ENCODE data around the gene BTG4. TPM values are rescaled to one million over a fixed set of nuclear protein-coding genes. Genes with fewer than 3 reads are reported as not detected.

BTG4 gene
- total and polyA plus RNA-seq, 2 of the 8 experiments (the other 6 are each of a cell fraction or from before 2014, with no cell fraction given) = 0.06 TPM; not detected in 1

DNA sequence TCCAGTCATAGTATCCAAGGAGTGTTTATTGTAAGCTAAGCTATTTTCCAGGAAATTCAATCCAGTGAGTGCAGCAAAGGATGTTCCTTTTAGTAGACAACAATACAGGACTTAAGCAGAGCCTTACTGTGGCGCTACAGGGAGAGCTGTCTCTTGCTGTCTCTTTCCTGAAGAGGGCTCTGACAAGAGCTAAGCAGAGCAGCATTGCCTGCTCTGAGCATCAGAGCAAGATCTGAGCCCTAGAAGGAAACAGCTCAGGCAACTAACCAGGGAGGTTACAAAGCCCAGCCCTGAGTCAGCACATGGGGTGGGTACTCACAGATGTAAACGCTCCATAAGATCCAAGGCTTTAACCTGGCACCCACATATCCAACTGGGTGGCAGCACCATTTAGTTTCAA lies 36.3 kb upstream of the BTG4 start:
- Histone ChIP-seq H3K27me3 (replicated peaks in 1 of 4; ENCODE audit: control insufficient read depth in 3 of 4, extremely low read depth in 1 of 4, insufficient read depth in 3 of 4, low read length in 3 of 4) (peaks cover 0 to 6% (median 0%) of the 10 kb centered on the region in 4 experiments; a peak in 1 of 7 replicates), H3K4ac (replicated peaks; ENCODE audit: insufficient read length, low read depth, low read length) (no peak overlapping the region), H3K9ac (replicated peaks in 1 of 4; ENCODE audit: extremely low read depth in 1 of 4, low read depth in 3 of 4, low read length in 3 of 4) (no peak overlapping the region), H3K4me1 (replicated peaks in 1 of 4; ENCODE audit: control insufficient read depth in 3 of 4, insufficient read depth in 4 of 4, low read length in 3 of 4) (peaks cover 0 to 17% (median 3%) of the 10 kb centered on the region in 4 experiments; a peak in 4 of 7 replicates), H3K36me3 (ENCODE audit: control insufficient read depth in 2 of 4, insufficient read depth in 4 of 4, low read length in 3 of 4) (no peaks in the 10 kb centered on the region; a peak in 1 of 8 replicates), H2AK5ac (ENCODE audit: low read depth, low read length) (no peak overlapping the region), H3K4me3 (ENCODE audit: extremely low read depth in 1 of 4, insufficient read depth in 2 of 4, low read depth in 3 of 4, low read length in 4 of 4) (no peak overlapping the region), H3K23ac (ENCODE audit: insufficient read length) (no peak overlapping the region), H3K18ac (ENCODE audit: extremely low read depth, low read length) (no peak overlapping the region), H2BK15ac (ENCODE audit: low read length) (no peak overlapping the region), H4K8ac (ENCODE audit: extremely low read depth, insufficient read depth, low read length) (no peak overlapping the region), H4K20me1 (replicated peaks in 1 of 2; ENCODE audit: control insufficient read depth in 1 of 2, insufficient read depth in 2 of 2, low read length in 2 of 2) (no peaks in the 10 kb centered on the region), H3K9me3 (ENCODE audit: insufficient read depth in 2 of 2, low read depth in 1 of 2, low read length in 1 of 2) (no peaks in the 10 kb centered on the region), H2BK20ac (ENCODE audit: low read length) (no peak overlapping the region), H4K91ac (replicated peaks; ENCODE audit: insufficient read length, low read length) (no peak overlapping the region), H3K79me2 (ENCODE audit: control insufficient read depth in 1 of 2, insufficient read depth in 2 of 2, low read length in 2 of 2) (no peaks in the 10 kb centered on the region), H2AFZ (ENCODE audit: low read length) (no peak overlapping the region), H3K23me2 (ENCODE audit: low read depth, low read length) (no peaks in the 10 kb centered on the region; the same call in 1 of the 2 replicates), H2BK5ac (ENCODE audit: low read depth, low read length) (no peak overlapping the region), H3K4me2 (ENCODE audit: insufficient read depth in 1 of 2, low read depth in 2 of 2, low read length in 2 of 2) (no peak overlapping the region), H3K56ac (replicated peaks; ENCODE audit: insufficient read length, low read depth, low read length) (no peak overlapping the region), H3K27ac (ENCODE audit: low read depth, low read length) (no peak overlapping the region), H2BK12ac (ENCODE audit: low read depth, low read length) (no peak overlapping the region), H3K79me1 (ENCODE audit: low read depth, low read length) (no peaks in the 10 kb centered on the region), H2BK120ac (replicated peaks; ENCODE audit: low read depth, low read length) (no peak overlapping the region), H4K5ac (ENCODE audit: insufficient read length, low read depth, low read length) (no peak overlapping the region), H3K14ac (ENCODE audit: insufficient read length) (no peak overlapping the region)
- ChIA-PET POLR2A (ENCODE audit: partially characterized antibody) (no interaction called here), CTCF (ENCODE audit: partially characterized antibody) (interaction anchor here (1.4 to 1.6 kb wide), 3 partner anchors 9 to 14 kb away, joined by 3 to 4 read pairs (median 3); no protein-coding TSS in a partner anchor)
- WGBS, 2 experiments (ENCODE audit: extremely low coverage in 1 of 2, insufficient coverage in 1 of 2, insufficient read length in 1 of 2, insufficient replicate concordance in 2 of 2, low coverage in 1 of 2, low lambda C conversion rate in 2 of 2, missing lambda C conversion rate in 1 of 2) = 95% methylated on average over 2 of the region's 2 CpGs; no CpG with 5 or more reads in 1 of the 2 experiments
- FAIRE-seq (no peak), DNase-seq (ENCODE audit: low read depth in 1 of 2, low spot score in 2 of 2) (no peak)
- TF ChIP-seq SIN3A (conservative IDR thresholded peaks at IDR 0.05 in 1 of 2, IDR thresholded peaks at IDR 0.05 in 1 of 2; ENCODE audit: low read depth in 1 of 2, low read length in 2 of 2) (no peak), SAP30 (IDR thresholded peaks at IDR 0.05; ENCODE audit: insufficient read depth, insufficient replicate concordance, low read length) (no peak), CTBP2 (IDR thresholded peaks at IDR 0.05; ENCODE audit: borderline replicate concordance, insufficient read depth, insufficient read length, low read length) (no peak), CHD1 (IDR thresholded peaks at IDR 0.05; ENCODE audit: low read depth, low read length) (no peak), EP300 (IDR thresholded peaks at IDR 0.05; ENCODE audit: borderline replicate concordance in 1 of 2, low read depth in 2 of 2, low read length in 2 of 2) (no peak), NANOG (IDR thresholded peaks at IDR 0.05; ENCODE audit: insufficient read depth, low read depth, low read length, poor library complexity, severe bottlenecking) (no peak), MAFK (IDR thresholded peaks at IDR 0.05; ENCODE audit: low read depth, low read length) (no peak), SRF (IDR thresholded peaks at IDR 0.05; ENCODE audit: low read depth, low read length) (no peak)
- TF ChIP-seq, protein P1, sequence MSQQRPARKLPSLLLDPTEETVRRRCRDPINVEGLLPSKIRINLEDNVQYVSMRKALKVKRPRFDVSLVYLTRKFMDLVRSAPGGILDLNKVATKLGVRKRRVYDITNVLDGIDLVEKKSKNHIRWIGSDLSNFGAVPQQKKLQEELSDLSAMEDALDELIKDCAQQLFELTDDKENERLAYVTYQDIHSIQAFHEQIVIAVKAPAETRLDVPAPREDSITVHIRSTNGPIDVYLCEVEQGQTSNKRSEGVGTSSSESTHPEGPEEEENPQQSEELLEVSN (IDR thresholded peaks at IDR 0.05) = no peak
- TF ChIP-seq, protein P2, sequence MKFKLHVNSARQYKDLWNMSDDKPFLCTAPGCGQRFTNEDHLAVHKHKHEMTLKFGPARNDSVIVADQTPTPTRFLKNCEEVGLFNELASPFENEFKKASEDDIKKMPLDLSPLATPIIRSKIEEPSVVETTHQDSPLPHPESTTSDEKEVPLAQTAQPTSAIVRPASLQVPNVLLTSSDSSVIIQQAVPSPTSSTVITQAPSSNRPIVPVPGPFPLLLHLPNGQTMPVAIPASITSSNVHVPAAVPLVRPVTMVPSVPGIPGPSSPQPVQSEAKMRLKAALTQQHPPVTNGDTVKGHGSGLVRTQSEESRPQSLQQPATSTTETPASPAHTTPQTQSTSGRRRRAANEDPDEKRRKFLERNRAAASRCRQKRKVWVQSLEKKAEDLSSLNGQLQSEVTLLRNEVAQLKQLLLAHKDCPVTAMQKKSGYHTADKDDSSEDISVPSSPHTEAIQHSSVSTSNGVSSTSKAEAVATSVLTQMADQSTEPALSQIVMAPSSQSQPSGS (IDR thresholded peaks at IDR 0.05; ENCODE audit: low read length) = no peak

Data from H1 (cell line).